Progenitor cell of endocrine pancreas (in vitro differentiated cells): Measurements from ENCODE around the gene RNF225. TPM values are rescaled to one million over a fixed set of nuclear protein-coding genes. Genes with fewer than 3 reads are reported as not detected.

Experiments
- DNase-seq: peaks from one replicate; pipeline ENCODE4 v3.0.0; 2021; ENCODE audit warnings: low spot score; ENCODE audit not compliant: unreplicated experiment
- H3K27ac Mint-ChIP-seq: 2 replicates; pipeline ENCODE4 v1.8.0; 2021; ENCODE audit warnings: mild to moderate bottlenecking, moderate library complexity, mixed read lengths
- H3K27me3 Mint-ChIP-seq: 2 replicates; pipeline ENCODE4 v1.8.0; 2021; ENCODE audit warnings: mixed read lengths
- H3K36me3 Mint-ChIP-seq: 2 replicates; pipeline ENCODE4 v1.8.0; 2022; ENCODE audit warnings: mixed read lengths; ENCODE audit not compliant: insufficient read depth
- H3K4me1 Mint-ChIP-seq: 2 replicates; pipeline ENCODE4 v1.8.0; 2021; ENCODE audit warnings: low read depth, mixed read lengths
- H3K4me3 Mint-ChIP-seq: 2 replicates; pipeline ENCODE4 v1.8.0; 2021; ENCODE audit warnings: low read depth, mild to moderate bottlenecking, moderate library complexity, mixed read lengths
- H3K9me3 Mint-ChIP-seq: 2 replicates; pipeline ENCODE4 v1.8.0; 2021; ENCODE audit warnings: low read depth, mixed read lengths
- CTCF ChIP-seq: fragments of 200-600 bp; sonication (generic); IDR thresholded peaks from one replicate; pipeline ENCODE4 v1.5.0; 2021; ENCODE audit warnings: antibody characterized with exemption, mild to moderate bottlenecking; ENCODE audit not compliant: unreplicated experiment
- total RNA-seq: library from RNA; stranded (reverse); gene quantifications from 2 replicates; pipeline ENCODE4 v1.2.1, GENCODE V29; 2021

Gene RNF225
- total RNA-seq, 1 donor from 2014 or later = not detected

- no peak overlapping the region for H3K4me3 Mint-ChIP-seq
These were observed 636 bp upstream of the RNF225 start for GRCh38 chr19:58394821-58395219.

GRCh38 chr19:58395979-58396627 is 647 bp downstream of the RNF225 start:
- H3K9me3 Mint-ChIP-seq = no peaks in the 10 kb centered on the region
- H3K27me3 Mint-ChIP-seq = peaks cover 20% of the 10 kb centered on the region
- peaks cover 20% of the 10 kb centered on the region for H3K36me3 Mint-ChIP-seq
- peaks cover 11% of the 10 kb centered on the region for H3K4me1 Mint-ChIP-seq
- no peak for DNase-seq
- no peak for TF ChIP-seq CTCF
- no peak overlapping the region for H3K27ac Mint-ChIP-seq
- no peak overlapping the region for H3K4me3 Mint-ChIP-seq

More at GRCh38 chr19:58394821-58395219, 636 bp upstream of the RNF225 start:
- DNase-seq = no peak
- Mint-ChIP-seq H3K27me3 (peaks cover 20% of the 10 kb centered on the region), H3K4me1 (peaks cover 2% of the 10 kb centered on the region), H3K9me3 (no peaks in the 10 kb centered on the region), H3K27ac (peak overlapping the region; percentile 56), H3K36me3 (peaks cover 24% of the 10 kb centered on the region)
- no peak for TF ChIP-seq CTCF

GRCh38 chr19:58396691-58397532 is 1.5 kb downstream of the RNF225 start:
- peaks cover 20% of the 10 kb centered on the region for H3K27me3 Mint-ChIP-seq
- H3K4me3 Mint-ChIP-seq = no peak overlapping the region
- TF ChIP-seq CTCF = no peak
- DNase-seq = no peak
- H3K4me1 Mint-ChIP-seq = peaks cover 13% of the 10 kb centered on the region
- H3K27ac Mint-ChIP-seq = no peak overlapping the region
- no peaks in the 10 kb centered on the region for H3K9me3 Mint-ChIP-seq
- peaks cover 20% of the 10 kb centered on the region for H3K36me3 Mint-ChIP-seq

- Mint-ChIP-seq H3K4me3 (no peak overlapping the region), H3K9me3 (no peaks in the 10 kb centered on the region), H3K4me1 (peaks cover 15% of the 10 kb centered on the region), H3K27ac (no peak overlapping the region), H3K36me3 (peaks cover 20% of the 10 kb centered on the region), H3K27me3 (peaks cover 20% of the 10 kb centered on the region)
- DNase-seq = no peak
- TF ChIP-seq CTCF = no peak
These were observed 2.1 kb downstream of the RNF225 start for GRCh38 chr19:58397533-58398037.

GRCh38 chr19:58398087-58398486 is 2.6 kb downstream of the RNF225 start:
- no peaks in the 10 kb centered on the region for H3K9me3 Mint-ChIP-seq
- peaks cover 15% of the 10 kb centered on the region for H3K4me1 Mint-ChIP-seq
- H3K4me3 Mint-ChIP-seq = no peak overlapping the region
- peaks cover 20% of the 10 kb centered on the region for H3K27me3 Mint-ChIP-seq
- TF ChIP-seq CTCF = no peak
- peaks cover 17% of the 10 kb centered on the region for H3K36me3 Mint-ChIP-seq
- no peak overlapping the region for H3K27ac Mint-ChIP-seq
- DNase-seq = no peak
